AG10803 (cell line): ENCODE results near the gene GJB3.
"Not testable (repeated sequence)": the region's sequence is repeated elsewhere in the genome, so short reads cannot be mapped to it uniquely, and the experiment has no call there.

Experiments
- DNase-seq: peaks from one replicate; pipeline ENCODE4 v3.0.0; 2010; ENCODE audit warnings: low read depth
- H3K4me3 ChIP-seq: 2 replicates; pipeline ENCODE4 v1.5.1; 2011; ENCODE audit warnings: mild to moderate bottlenecking, low read length, control low read depth
- TF ChIP-seq, protein P1 (sequence below): conservative IDR thresholded peaks from 2 replicates; pipeline ENCODE4 v1.5.1; 2011; ENCODE audit warnings: mild to moderate bottlenecking, low read length, control low read depth, inconsistent platforms

GJB3 gene

DNA sequence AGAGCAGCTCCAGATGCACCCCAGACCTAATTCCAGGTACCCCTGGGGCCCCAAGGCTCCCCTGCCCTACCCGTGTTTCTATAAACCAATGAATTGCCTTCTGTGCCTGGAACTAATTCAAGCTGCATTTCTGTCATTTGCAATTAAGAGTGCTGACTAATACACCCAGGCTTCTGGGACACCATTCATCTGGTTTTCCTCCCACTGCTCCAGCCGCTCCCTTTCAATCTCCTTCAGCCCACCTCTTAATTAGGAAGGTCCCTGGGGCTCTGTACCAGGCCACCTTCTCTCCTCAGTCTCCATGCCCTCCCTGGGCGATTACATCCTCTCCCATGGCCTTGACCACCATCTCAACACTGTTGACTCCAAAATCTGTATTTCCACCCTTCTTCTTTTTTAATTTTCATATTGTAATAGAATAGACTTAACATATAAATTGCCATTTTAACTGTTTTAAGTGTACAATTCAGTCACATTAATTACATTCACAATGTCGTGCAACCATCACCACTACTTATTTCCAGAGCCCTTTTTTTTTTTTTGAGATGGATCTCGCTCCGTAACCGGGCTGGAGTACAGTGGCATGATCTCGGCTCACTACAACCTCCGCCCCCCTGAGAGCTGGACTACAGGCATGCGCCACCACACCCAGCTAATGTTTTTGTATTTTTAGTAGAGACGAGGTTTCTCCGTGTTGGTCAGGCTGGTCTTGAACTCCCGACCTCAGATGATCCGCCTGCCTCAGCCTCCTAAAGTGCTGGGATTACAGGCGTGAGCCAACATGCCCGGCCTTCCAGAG is 9.2 kb upstream of the GJB3 start:
- no peak for DNase-seq
- TF ChIP-seq, protein P1, sequence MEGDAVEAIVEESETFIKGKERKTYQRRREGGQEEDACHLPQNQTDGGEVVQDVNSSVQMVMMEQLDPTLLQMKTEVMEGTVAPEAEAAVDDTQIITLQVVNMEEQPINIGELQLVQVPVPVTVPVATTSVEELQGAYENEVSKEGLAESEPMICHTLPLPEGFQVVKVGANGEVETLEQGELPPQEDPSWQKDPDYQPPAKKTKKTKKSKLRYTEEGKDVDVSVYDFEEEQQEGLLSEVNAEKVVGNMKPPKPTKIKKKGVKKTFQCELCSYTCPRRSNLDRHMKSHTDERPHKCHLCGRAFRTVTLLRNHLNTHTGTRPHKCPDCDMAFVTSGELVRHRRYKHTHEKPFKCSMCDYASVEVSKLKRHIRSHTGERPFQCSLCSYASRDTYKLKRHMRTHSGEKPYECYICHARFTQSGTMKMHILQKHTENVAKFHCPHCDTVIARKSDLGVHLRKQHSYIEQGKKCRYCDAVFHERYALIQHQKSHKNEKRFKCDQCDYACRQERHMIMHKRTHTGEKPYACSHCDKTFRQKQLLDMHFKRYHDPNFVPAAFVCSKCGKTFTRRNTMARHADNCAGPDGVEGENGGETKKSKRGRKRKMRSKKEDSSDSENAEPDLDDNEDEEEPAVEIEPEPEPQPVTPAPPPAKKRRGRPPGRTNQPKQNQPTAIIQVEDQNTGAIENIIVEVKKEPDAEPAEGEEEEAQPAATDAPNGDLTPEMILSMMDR, result no peak
- no peak overlapping the region for H3K4me3 ChIP-seq

DNA sequence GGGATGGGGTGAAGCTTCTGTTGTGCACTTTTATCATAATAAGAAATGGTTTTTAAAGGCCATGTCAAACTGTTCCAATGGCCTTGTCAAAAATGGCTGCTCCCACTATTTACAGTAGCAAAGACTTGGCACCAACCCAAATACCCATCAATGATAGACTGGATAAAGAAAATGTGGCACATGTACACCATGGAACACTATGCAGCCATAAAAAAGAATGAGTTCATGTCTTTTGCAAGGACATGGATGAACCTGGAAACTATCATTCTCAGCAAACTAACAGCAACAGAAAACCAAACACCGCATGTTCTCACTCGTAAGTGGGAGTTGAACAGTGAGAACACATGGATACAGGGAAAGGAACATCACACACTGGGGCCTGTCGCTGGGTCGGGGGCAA is 7.9 kb upstream of the GJB3 start:
- H3K4me3 ChIP-seq, DNase-seq: not testable (repeated sequence)

DNA sequence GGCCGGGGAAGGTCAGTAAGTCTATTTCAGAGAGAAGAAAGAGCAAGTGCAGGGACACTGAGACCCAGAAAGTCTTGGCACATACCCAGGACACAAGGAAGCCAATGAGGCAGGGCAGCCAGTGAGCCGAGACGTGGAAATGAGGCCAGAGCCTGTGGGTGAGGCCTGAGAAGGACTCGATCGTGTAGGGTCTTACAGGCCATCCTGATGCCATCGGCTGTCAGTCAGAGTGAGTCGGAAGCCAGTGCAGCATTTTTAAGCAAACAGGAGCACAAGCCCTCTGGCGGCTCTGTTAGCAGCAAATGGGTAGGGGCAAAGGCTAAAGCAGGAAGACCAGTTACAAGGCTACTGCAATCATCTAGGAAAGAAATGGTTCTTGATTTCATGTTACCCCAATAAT is 6.1 kb upstream of the GJB3 start:
- H3K4me3 ChIP-seq, result no peak overlapping the region
- no peak for DNase-seq
- TF ChIP-seq, protein P1, result no peak

DNA sequence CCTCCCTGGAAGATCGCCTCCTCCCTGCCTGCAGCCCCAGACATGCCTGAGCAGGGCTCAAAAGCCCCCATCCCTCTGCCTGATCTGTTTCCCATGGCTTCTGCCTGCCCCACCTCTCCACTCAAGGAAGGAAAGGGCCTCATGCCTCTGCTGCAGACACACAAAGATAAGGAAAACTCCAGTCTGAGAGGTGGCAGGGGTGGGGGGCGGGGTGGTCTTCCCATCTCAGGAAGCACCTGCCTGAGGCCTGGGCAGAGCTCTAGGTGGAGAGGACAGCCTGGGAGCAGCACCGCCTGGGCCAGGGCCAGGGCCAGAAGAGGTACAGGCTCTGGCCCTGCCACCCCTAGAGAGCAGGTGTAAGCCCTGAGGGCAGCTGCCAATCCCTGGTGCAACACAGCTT is 4.1 kb upstream of the GJB3 start:
- H3K4me3 ChIP-seq, result no peak overlapping the region
- DNase-seq, result no peak
- TF ChIP-seq, protein P1, result no peak

DNA sequence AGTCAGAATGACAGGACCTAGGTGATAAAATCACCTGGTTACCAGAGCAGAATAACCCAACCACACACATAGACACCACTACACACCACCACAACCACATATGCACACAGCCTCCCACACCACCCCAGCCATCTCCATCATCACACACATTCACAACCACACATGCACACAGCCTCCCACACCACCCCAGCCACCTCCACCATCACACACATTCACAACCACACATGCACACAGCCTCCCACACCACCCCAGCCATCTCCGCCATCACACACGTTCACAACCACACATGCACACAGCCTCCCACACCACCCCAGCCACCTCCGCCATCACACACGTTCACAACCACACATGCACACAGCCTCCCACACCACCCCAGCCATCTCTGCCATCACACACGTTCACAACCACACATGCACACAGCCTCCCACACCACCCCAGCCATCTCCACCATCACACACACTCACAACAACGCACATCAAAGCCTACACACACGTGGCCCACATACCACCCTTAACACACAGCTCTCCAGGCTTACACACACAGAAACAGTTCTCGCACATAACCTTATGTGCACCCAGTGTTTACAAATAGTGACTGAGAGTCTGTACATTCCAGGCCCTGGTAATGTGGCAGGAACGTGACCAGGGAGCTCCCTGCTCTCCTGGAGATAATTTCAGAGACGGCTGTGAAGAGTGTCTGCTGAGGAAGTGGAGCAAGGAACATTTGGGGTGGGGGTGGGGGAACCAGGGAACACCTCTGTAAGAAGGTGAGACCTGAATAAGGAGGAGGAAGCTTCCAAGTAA is 3.3 kb upstream of the GJB3 start:
- TF ChIP-seq, protein P1, result no peak
- DNase-seq, result no peak

DNA sequence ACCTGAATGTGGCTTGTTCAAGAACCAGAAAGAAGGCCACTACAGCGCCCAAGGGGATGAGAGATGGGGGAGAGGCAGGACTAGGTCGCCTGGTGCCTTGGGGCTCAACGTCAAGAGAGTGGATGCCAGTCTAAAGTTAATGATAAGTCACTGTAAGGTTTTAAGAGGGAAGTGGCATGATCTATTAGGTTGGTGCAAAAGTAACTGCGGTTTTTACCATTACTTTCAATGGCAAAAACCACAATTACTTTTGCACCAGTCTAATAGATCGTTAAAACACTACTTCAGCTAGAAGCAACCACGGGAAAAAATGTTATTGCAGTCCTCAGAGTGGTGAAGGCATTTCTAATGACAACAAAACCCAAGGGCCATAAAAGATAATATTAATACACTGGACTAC is 2.6 kb upstream of the GJB3 start:
- H3K4me3 ChIP-seq, result no peak overlapping the region
- DNase-seq, result no peak
- TF ChIP-seq, protein P1, result no peak

More for the DNA sequence above, 3.3 kb upstream of the GJB3 start:
- no peak overlapping the region for H3K4me3 ChIP-seq

DNA sequence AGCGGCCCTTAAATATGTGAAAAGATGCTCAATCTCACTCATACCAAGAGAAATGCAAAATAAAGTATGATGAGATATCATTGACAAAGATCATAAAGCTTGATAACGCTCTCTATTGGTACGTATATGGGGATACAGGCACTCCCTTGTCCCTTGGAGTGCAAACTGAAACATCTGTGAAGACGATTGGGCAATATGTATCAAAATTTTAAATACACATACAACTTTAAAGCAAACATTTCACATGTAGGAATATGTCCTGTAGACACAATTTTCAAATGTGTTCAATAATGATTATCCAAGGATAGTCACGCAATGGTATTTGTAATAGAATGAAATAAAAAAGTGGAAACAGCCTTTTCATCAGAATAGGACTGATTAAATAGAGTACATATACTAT is 2.0 kb upstream of the GJB3 start:
- no peak for DNase-seq
- TF ChIP-seq, protein P1, result no peak
- no peak overlapping the region for H3K4me3 ChIP-seq
